Activated CD4-positive, alpha-beta T cell treated with anti-CD3 and anti-CD28 coated beads, Interleukin-2, amount 50 U/mL, for 1 hour (primary cell): ENCODE data around the gene OR52M1.

Experiments used
- DNase-seq: peaks from one replicate; pipeline ENCODE4 v3.0.0-alpha.2; 2020

OR52M1 gene

DNA sequence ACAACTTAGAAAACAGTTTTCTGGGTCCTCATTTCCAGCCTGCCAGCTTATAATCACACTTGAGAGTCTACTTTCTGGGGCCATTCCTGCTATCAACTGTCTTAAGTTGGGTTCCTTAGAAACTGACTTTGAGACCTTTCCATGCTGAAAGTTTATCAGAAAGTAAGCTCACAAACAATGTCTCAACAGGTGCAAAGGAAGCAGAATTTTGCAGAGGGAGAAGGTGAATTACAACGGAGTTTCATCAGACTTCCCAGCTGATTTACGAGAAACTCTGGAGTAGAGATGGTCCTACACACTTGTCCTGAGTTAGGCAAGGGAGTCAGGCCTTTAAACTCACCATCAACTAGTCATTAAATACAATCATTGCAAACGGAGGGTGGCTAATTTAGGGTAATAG is 31.9 kb downstream of the OR52M1 start:
- DNase-seq = no peak

DNA sequence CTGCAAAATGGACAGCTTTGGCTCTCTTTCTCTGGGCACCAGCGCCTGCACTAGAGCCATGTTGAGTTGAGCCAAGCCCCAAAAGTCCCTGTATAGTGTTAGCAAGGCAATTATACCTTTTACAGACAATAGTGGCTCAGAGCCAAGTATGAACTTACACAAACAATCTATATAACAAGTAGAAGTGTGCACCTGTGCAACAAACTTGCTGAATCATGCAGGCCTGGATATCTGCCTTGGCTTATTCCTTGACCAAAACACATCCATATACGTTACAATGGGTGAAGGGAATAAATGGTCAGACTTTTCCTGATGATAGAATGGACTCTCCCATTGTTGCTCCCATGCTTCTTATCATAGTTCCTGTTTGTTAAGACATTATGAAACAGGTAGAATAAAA is 32.8 kb downstream of the OR52M1 start:
- DNase-seq = no peak

DNA sequence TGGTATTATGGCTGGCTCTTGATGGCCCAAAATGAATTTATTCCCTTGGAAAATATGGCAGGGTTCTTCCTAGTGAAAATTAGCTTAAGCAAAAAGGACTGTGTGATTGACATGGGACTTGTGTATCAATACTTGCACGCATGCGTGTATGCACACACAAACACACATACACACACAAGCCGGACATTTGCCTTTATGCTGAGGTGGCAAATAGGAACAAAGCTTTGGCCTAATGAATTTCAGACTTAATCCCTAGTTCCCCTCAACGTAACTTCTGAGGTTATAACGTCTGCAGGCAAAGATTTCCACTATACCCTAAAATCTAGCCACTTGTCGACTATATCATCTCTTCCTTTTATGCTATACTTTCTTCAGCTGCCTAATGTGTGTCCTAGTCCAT is 33.6 kb downstream of the OR52M1 start:
- no peak for DNase-seq

DNA sequence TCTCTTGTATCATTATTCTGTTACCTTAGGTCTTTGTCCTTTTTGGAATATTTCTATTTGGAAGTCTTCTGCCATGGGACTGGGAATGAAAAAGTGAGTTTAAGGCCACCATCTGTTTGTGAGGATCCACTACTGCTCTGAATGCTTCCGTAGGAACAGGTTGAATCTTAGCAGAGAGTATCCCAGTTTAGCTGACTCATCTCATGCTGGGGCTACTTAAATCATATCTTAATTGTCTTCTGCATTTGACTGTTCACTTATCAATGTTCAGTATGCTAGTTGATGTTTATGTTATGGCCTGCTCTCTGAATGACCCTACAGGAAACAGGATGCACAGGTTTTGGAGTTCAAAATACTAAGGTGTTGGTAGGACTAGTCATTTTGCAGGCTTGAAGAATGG is 35.1 kb downstream of the OR52M1 start:
- no peak for DNase-seq

DNA sequence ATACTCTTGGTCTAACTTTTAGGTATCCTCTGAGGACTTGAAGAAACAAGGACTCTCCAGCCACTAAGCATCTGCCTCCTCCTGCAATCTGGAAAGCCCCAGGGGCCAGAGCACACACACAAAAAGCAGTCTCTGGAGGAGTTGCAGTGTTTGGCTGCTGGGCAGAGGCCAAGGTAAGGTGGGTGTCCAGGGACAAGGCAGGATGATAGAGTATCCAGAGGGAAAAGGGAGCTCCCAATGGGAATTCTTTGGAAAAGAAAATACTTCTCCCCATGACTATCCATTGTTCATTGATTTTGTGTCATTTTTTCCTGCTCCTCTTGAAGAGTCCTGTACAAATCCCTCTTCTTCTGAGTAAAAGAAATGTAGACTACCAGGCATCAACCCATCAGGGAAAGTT is 36.5 kb downstream of the OR52M1 start, which contains the start of gene OR52I2:
TSS of gene OR52I2 (plus strand) at position 301 of the 400 bp plus-strand sequence.
- no peak for DNase-seq

DNA sequence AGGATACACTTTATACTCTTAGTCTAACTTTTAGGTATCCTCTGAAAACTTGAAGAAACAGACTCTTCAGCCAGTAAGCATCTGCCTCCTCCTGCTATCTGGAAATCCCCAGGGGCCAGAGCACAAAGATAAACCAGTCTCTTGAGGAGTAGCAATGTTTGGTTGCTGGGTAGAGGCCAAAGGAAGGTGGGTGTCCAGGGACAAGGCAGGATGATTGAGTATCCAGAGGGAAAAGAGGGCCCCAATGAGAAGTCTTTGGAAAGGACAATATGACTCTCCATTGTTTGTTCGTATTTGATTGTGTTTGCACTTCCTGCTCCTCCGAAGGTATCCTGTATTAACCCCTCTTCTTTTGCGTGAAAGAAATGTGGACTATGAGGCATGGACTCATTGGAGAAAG is 44.0 kb downstream of the OR52M1 start:
- DNase-seq = no peak

DNA sequence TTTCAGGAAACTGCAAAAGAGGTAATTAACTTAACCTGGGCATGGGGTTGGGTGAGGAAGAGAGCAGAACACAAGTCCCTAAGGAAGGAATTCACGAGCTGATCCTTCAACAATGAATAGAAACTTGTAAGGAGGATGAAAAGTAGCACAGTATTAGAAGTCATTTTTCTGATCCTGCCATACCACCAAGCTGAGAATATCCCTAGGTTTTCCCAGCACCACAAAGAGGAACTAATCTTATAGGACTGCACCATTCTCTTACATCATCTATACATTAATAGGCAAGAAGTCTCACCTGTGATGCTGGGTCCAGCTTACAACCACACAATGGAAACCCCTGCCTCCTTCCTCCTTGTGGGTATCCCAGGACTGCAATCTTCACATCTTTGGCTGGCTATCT is 48.7 kb downstream of the OR52M1 start, which contains the start of gene OR52I1:
TSS of gene OR52I1 (plus strand) at position 301 of the 400 bp plus-strand sequence. CDS start at position 301, 0 bp downstream.
- DNase-seq = no peak
